DOHH2 (cell line): ENCODE data around the gene FBXL17.

Experiments
- H3F3A ChIP-seq: fragments of 200-600 bp; sonication (generic), shearing (Covaris generic); 2 replicates; pipeline ENCODE4 v1.6.0; 2016; ENCODE audit warnings: antibody characterized with exemption, mild to moderate bottlenecking; ENCODE audit not compliant: control insufficient read depth, insufficient read depth
- H3K27ac ChIP-seq: fragments of 200-600 bp; sonication (generic); 2 replicates; pipeline ENCODE4 v1.5.1; 2014; ENCODE audit warnings: low read depth, mild to moderate bottlenecking, low read length, moderate library complexity
- H3K27me3 ChIP-seq: fragments of 200-600 bp; sonication (generic); 2 replicates; pipeline ENCODE4 v1.6.1; 2014; ENCODE audit warnings: mild to moderate bottlenecking, low read length, mixed read lengths; ENCODE audit not compliant: control insufficient read depth
- H3K36me3 ChIP-seq: fragments of 200-600 bp; sonication (generic); 2 replicates; pipeline ENCODE4 v1.6.1; 2014; ENCODE audit warnings: mild to moderate bottlenecking, low read length, moderate library complexity, mixed read lengths; ENCODE audit not compliant: control insufficient read depth
- H3K4me1 ChIP-seq: fragments of 200-600 bp; sonication (generic); 2 replicates; pipeline ENCODE4 v1.6.1; 2014; ENCODE audit warnings: mild to moderate bottlenecking, low read length, mixed read lengths; ENCODE audit not compliant: control insufficient read depth
- H3K4me2 ChIP-seq: fragments of 200-600 bp; sonication (generic); 2 replicates; pipeline ENCODE4 v1.6.0; 2014; ENCODE audit warnings: mild to moderate bottlenecking, low read length, moderate library complexity
- H3K4me3 ChIP-seq: fragments of 200-600 bp; sonication (generic); 2 replicates; pipeline ENCODE4 v1.5.1; 2014; ENCODE audit warnings: mild to moderate bottlenecking, low read length, mixed read lengths
- H3K79me2 ChIP-seq: fragments of 200-600 bp; sonication (generic); 2 replicates; pipeline ENCODE4 v1.6.1; 2014; ENCODE audit warnings: mild to moderate bottlenecking, low read length, mixed read lengths; ENCODE audit not compliant: control insufficient read depth
- H3K9me2 ChIP-seq: fragments of 200-600 bp; sonication (generic); replicated peaks from 2 replicates; pipeline ENCODE4 v1.6.1; 2014; ENCODE audit warnings: mild to moderate bottlenecking, low read length, mixed read lengths; ENCODE audit not compliant: control insufficient read depth
- H3K9me3 ChIP-seq: fragments of 200-600 bp; sonication (generic); 2 replicates; pipeline ENCODE4 v1.6.1; 2014; ENCODE audit warnings: antibody characterized with exemption, low read length, mixed read lengths; ENCODE audit not compliant: control insufficient read depth, insufficient read depth
- H4K20me1 ChIP-seq: fragments of 200-600 bp; sonication (generic); 2 replicates; pipeline ENCODE4 v1.6.0; 2014; ENCODE audit warnings: low read depth, mild to moderate bottlenecking, antibody characterized with exemption, low read length, moderate library complexity; ENCODE audit not compliant: control insufficient read depth, insufficient read depth
- CTCF ChIP-seq: fragments of 200-600 bp; sonication (generic); IDR thresholded peaks from one replicate; pipeline ENCODE4 v1.5.1; 2014; ENCODE audit warnings: antibody characterized with exemption, mild to moderate bottlenecking, low read depth, low read length; ENCODE audit not compliant: poor library complexity, severe bottlenecking
- EZH2phosphoT487 ChIP-seq: fragments of 200-600 bp; sonication (generic); IDR thresholded peaks from 2 replicates; pipeline ENCODE4 v1.6.1; 2017; ENCODE audit warnings: borderline replicate concordance, mild to moderate bottlenecking, antibody characterized with exemption, low read length, moderate library complexity, mixed read lengths

Gene FBXL17

DNA sequence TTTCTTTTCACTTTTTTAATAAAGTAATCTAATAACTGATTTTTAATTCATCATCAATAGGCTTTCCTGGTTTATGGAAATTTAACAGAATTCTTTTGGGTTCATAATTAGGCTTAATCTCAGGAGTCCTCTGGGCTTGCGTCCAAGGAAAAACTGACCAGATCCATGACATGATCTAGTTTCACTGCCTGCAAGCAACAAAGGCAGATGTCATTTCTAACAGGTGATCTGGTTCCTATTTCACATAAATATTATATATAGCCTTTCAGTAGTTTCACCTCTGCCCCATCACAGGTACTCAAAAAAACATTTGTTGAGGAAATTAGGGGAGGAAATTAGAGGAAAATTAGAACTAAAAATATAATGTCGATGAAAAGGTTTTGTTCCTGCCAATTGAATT is 126.4 kb downstream of the FBXL17 start:
- no peak for TF ChIP-seq CTCF
- no peak for TF ChIP-seq EZH2phosphoT487
- Histone ChIP-seq H3K27ac (no peak overlapping the region), H3K36me3 (no peaks in the 10 kb centered on the region), H3K9me2 (no peaks in the 10 kb centered on the region), H3K4me1 (peaks cover 4% of the 10 kb centered on the region; the same call in 1 of the 2 replicates), H3K4me2 (no peak overlapping the region), H3K27me3 (no peaks in the 10 kb centered on the region), H3K79me2 (no peaks in the 10 kb centered on the region), H3K4me3 (no peak overlapping the region), H3F3A (no peaks in the 10 kb centered on the region), H4K20me1 (no peaks in the 10 kb centered on the region), H3K9me3 (no peaks in the 10 kb centered on the region)

DNA sequence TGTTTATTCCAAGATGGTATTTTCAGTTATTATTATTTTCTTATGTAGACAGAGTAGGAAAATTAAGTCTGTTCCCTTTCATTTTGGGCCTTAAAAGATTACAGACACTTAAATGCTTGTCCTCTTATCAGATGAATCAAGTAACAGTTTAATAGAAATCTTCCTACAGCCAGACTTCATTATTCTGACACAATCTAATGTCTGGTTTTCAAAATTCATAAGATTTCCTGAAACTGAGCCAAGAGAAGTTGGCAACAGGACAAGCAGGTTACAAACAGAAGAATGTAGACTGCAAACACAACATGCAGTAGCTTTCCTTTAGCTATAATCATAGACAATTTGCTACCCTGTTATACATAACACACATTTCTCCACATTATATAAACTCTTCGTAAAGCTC is 130.5 kb downstream of the FBXL17 start:
- no peaks in the 10 kb centered on the region for H3K79me2 ChIP-seq
- no peak overlapping the region for H3K4me2 ChIP-seq
- H3K4me3 ChIP-seq, result no peak overlapping the region
- no peaks in the 10 kb centered on the region for H3K9me2 ChIP-seq
- no peaks in the 10 kb centered on the region for H3K27me3 ChIP-seq
- no peaks in the 10 kb centered on the region for H3F3A ChIP-seq
- H3K27ac ChIP-seq, result no peak overlapping the region
- H4K20me1 ChIP-seq, result no peaks in the 10 kb centered on the region
- peaks cover 4% of the 10 kb centered on the region; the same call in 1 of the 2 replicates for H3K4me1 ChIP-seq
- TF ChIP-seq EZH2phosphoT487 (no peak), CTCF (no peak)
- H3K36me3 ChIP-seq, result no peaks in the 10 kb centered on the region
- no peaks in the 10 kb centered on the region for H3K9me3 ChIP-seq

- no peak overlapping the region for H3K27ac ChIP-seq
- H3K36me3 ChIP-seq, result no peaks in the 10 kb centered on the region
- H4K20me1 ChIP-seq, result no peaks in the 10 kb centered on the region
- TF ChIP-seq CTCF (no peak), EZH2phosphoT487 (no peak)
- no peaks in the 10 kb centered on the region for H3K4me1 ChIP-seq
- H3K9me2 ChIP-seq, result no peaks in the 10 kb centered on the region
- H3F3A ChIP-seq, result no peaks in the 10 kb centered on the region
- no peaks in the 10 kb centered on the region for H3K27me3 ChIP-seq
- no peaks in the 10 kb centered on the region for H3K79me2 ChIP-seq
- no peaks in the 10 kb centered on the region for H3K9me3 ChIP-seq
- no peak overlapping the region for H3K4me2 ChIP-seq
- no peak overlapping the region for H3K4me3 ChIP-seq
These were observed 132.0 kb downstream of the FBXL17 start for GRCh38 chr5:108249785-108250426.
